Naive thymus-derived CD4-positive, alpha-beta T cell (primary cell): ENCODE data around the gene RGS18. TPM values are rescaled to one million over a fixed set of nuclear protein-coding genes. Genes with fewer than 3 reads are reported as not detected.

Source experiments
- ATAC-seq: fragments of 150-1000 bp; cut with Tn5 transposase; 2 replicates; pipeline ENCODE4 v1.10.0; 2021; ENCODE audit warnings: mild to moderate bottlenecking, moderate library complexity
- CTCF ChIA-PET: fragments of 350-600 bp; sonication (Branson Sonifier 250); formaldehyde crosslinking; loops from one replicate; lab custom pipeline; 2021; ENCODE audit warnings: antibody characterized with exemption; lab: Charles Lee
- POLR2A ChIA-PET: fragments of 350-600 bp; sonication (Branson Sonifier 250); formaldehyde crosslinking; loops from one replicate; lab custom pipeline; 2021; ENCODE audit warnings: antibody characterized with exemption, inconsistent platforms; lab: Charles Lee
- DNase-seq, 9 donors: peaks; one replicate each; pipeline versions ENCODE4 v3.0.0 to v3.0.0-alpha.2; 2020 to 2022; ENCODE audit warnings: mixed read lengths in 1 of 9
- H3K27ac ChIP-seq: one replicate; pipeline ENCODE4 v1.7.0; 2013; ENCODE audit warnings: mild to moderate bottlenecking, low read depth, low read length, moderate library complexity
- H3K27me3 ChIP-seq, 2 donors: one replicate each; pipeline ENCODE4 v1.7.0; 2013; ENCODE audit warnings: low read length in 2 of 2, mild to moderate bottlenecking in 2 of 2, moderate library complexity in 2 of 2; ENCODE audit not compliant: control insufficient read depth in 2 of 2, insufficient read depth in 2 of 2
- H3K36me3 ChIP-seq, 3 experiments: 1 replicate in 2 of 3; 2 replicates in 1 of 3; pipeline ENCODE4 v1.7.0; 2013; ENCODE audit warnings: low read length in 3 of 3, mild to moderate bottlenecking in 3 of 3, moderate library complexity in 1 of 3; ENCODE audit not compliant: insufficient read depth in 3 of 3, control insufficient read depth in 2 of 3
- H3K4me1 ChIP-seq, 2 donors: one replicate each; pipeline ENCODE4 v1.7.0; 2013; ENCODE audit warnings: low read length in 2 of 2, mild to moderate bottlenecking in 2 of 2, moderate library complexity in 1 of 2; ENCODE audit not compliant: control insufficient read depth in 2 of 2, insufficient read depth in 2 of 2
- H3K4me3 ChIP-seq: 2 replicates; pipeline ENCODE4 v1.7.0; 2013; ENCODE audit warnings: mild to moderate bottlenecking, low read length
- H3K9me3 ChIP-seq, 3 experiments: 1 replicate in 2 of 3; 2 replicates in 1 of 3; pipeline ENCODE4 v1.7.0; 2013; ENCODE audit warnings: low read length in 3 of 3; ENCODE audit not compliant: control insufficient read depth in 2 of 3
- H3K27ac Mint-ChIP-seq, 9 donors: one replicate each; pipeline ENCODE4 v1.8.0; 2020 to 2022; ENCODE audit warnings: mixed read lengths in 9 of 9, mild to moderate bottlenecking in 8 of 9, moderate library complexity in 5 of 9, inconsistent platforms in 2 of 9
- H3K27me3 Mint-ChIP-seq, 5 donors: one replicate each; pipeline ENCODE4 v1.8.0; 2021 to 2022; ENCODE audit warnings: mixed read lengths in 5 of 5, mild to moderate bottlenecking in 1 of 5
- H3K36me3 Mint-ChIP-seq, 5 donors: one replicate each; pipeline ENCODE4 v1.8.0; 2020 to 2022; ENCODE audit warnings: mixed read lengths in 5 of 5, mild to moderate bottlenecking in 3 of 5, inconsistent platforms in 1 of 5
- H3K4me1 Mint-ChIP-seq, 7 donors: one replicate each; pipeline ENCODE4 v1.8.0; 2020 to 2022; ENCODE audit warnings: mixed read lengths in 7 of 7, mild to moderate bottlenecking in 3 of 7, inconsistent platforms in 1 of 7
- H3K4me3 Mint-ChIP-seq, 10 donors: one replicate each; pipeline ENCODE4 v1.8.0; 2020 to 2022; ENCODE audit warnings: mild to moderate bottlenecking in 10 of 10, mixed read lengths in 10 of 10, moderate library complexity in 6 of 10, inconsistent platforms in 2 of 10
- H3K9me3 Mint-ChIP-seq, 11 donors: one replicate each; pipeline ENCODE4 v1.8.0; 2020 to 2022; ENCODE audit warnings: mixed read lengths in 11 of 11, mild to moderate bottlenecking in 4 of 11, inconsistent platforms in 1 of 11, moderate library complexity in 1 of 11
- intact Hi-C, 2 donors: fragments of 100-400 bp; cut with micrococcal nuclease; formaldehyde crosslinking; loops; one replicate each; pipeline ENCODE4 v1.15.1; 2023
- polyA plus RNA-seq, 2 donors: library from polyadenylated mRNA; unstranded; fragments of 300-500 nt; fragmentation: Illumina TruSeq; gene quantifications; one replicate each; pipeline ENCODE4 v1.2.3, GENCODE V29; 2021
- total RNA-seq, 6 experiments: library from RNA in 5 of 6; stranded (reverse) in 5 of 6; gene quantifications; 1 replicate in 5 of 6; 2 replicates in 1 of 6; pipeline ENCODE4 v1.2.3 and lab custom pipeline; 2021 to 2026

The RGS18 gene
- total and polyA plus RNA-seq, 7 experiments from 2014 or later, result 0.08 to 22.3 (median 0.53) TPM; not detected in 2

GRCh38 chr1:192147696-192148095, 10.6 kb upstream of the RGS18 start:
- Mint-ChIP-seq H3K4me1 (no peaks in the 10 kb centered on the region), H3K27ac (no peak overlapping the region), H3K27me3 (no peaks in the 10 kb centered on the region), H3K9me3 (peaks cover 0 to 5% (median 0%) of the 10 kb centered on the region in 11 donors), H3K36me3 (no peaks in the 10 kb centered on the region), H3K4me3 (no peak overlapping the region)
- Histone ChIP-seq H3K4me1 (no peaks in the 10 kb centered on the region), H3K27me3 (no peaks in the 10 kb centered on the region), H3K4me3 (no peak overlapping the region), H3K36me3 (no peaks in the 10 kb centered on the region), H3K9me3 (no peaks in the 10 kb centered on the region), H3K27ac (no peak overlapping the region)
- no peak for ATAC-seq
- CTCF ChIA-PET, result no interaction called here
- DNase-seq, result no peak
- intact Hi-C loops, result no loop called here
- POLR2A ChIA-PET, result no interaction called here

GRCh38 chr1:192151176-192151575, 7.1 kb upstream of the RGS18 start:
- H3K27me3 Mint-ChIP-seq, result no peaks in the 10 kb centered on the region
- no peak overlapping the region for H3K27ac ChIP-seq
- no peak overlapping the region for H3K4me3 Mint-ChIP-seq
- H3K36me3 Mint-ChIP-seq, result no peaks in the 10 kb centered on the region
- H3K4me3 ChIP-seq, result no peak overlapping the region
- DNase-seq (no peak), ATAC-seq (no peak)
- H3K27me3 ChIP-seq, result no peaks in the 10 kb centered on the region
- H3K4me1 ChIP-seq, result no peaks in the 10 kb centered on the region
- POLR2A ChIA-PET, result no interaction called here
- no peaks in the 10 kb centered on the region for H3K36me3 ChIP-seq
- H3K9me3 Mint-ChIP-seq, result peaks cover 0 to 2% (median 0%) of the 10 kb centered on the region in 11 donors
- intact Hi-C loops, result no loop called here
- no peaks in the 10 kb centered on the region for H3K4me1 Mint-ChIP-seq
- CTCF ChIA-PET, result no interaction called here
- H3K9me3 ChIP-seq, result no peaks in the 10 kb centered on the region
- no peak overlapping the region for H3K27ac Mint-ChIP-seq

GRCh38 chr1:192153276-192153675, 5.0 kb upstream of the RGS18 start:
- Mint-ChIP-seq H3K27ac (no peak overlapping the region), H3K27me3 (no peaks in the 10 kb centered on the region), H3K4me1 (no peaks in the 10 kb centered on the region), H3K9me3 (peaks cover 0 to 2% (median 0%) of the 10 kb centered on the region in 11 donors), H3K36me3 (no peaks in the 10 kb centered on the region), H3K4me3 (no peak overlapping the region)
- ATAC-seq, result no peak
- Histone ChIP-seq H3K27me3 (no peaks in the 10 kb centered on the region), H3K36me3 (no peaks in the 10 kb centered on the region), H3K4me1 (no peaks in the 10 kb centered on the region), H3K27ac (no peak overlapping the region), H3K9me3 (no peaks in the 10 kb centered on the region), H3K4me3 (no peak overlapping the region)
- intact Hi-C loops, result no loop called here
- CTCF ChIA-PET, result no interaction called here
- POLR2A ChIA-PET, result no interaction called here
- DNase-seq, result no peak

GRCh38 chr1:192157067-192157466, 1.2 kb upstream of the RGS18 start:
- Histone ChIP-seq H3K4me1 (no peaks in the 10 kb centered on the region), H3K4me3 (no peak overlapping the region), H3K27ac (no peak overlapping the region), H3K9me3 (no peaks in the 10 kb centered on the region), H3K36me3 (no peaks in the 10 kb centered on the region), H3K27me3 (no peaks in the 10 kb centered on the region)
- no peak for DNase-seq
- ATAC-seq, result no peak
- Mint-ChIP-seq H3K27ac (no peak overlapping the region), H3K4me3 (no peak overlapping the region), H3K4me1 (peaks cover 0 to 3% (median 0%) of the 10 kb centered on the region in 7 donors), H3K36me3 (no peaks in the 10 kb centered on the region), H3K27me3 (no peaks in the 10 kb centered on the region), H3K9me3 (peaks cover 0 to 5% (median 0%) of the 10 kb centered on the region in 11 donors)
- intact Hi-C loops, result no loop called here
- ChIA-PET POLR2A (no interaction called here), CTCF (no interaction called here)

- Histone ChIP-seq H3K4me3 (no peak overlapping the region), H3K4me1 (no peaks in the 10 kb centered on the region), H3K27me3 (no peaks in the 10 kb centered on the region), H3K27ac (no peak overlapping the region), H3K9me3 (no peaks in the 10 kb centered on the region), H3K36me3 (no peaks in the 10 kb centered on the region)
- Mint-ChIP-seq H3K4me1 (peaks cover 0 to 3% (median 0%) of the 10 kb centered on the region in 7 donors), H3K9me3 (peaks cover 0 to 8% (median 0%) of the 10 kb centered on the region in 11 donors), H3K27ac (no peak overlapping the region), H3K4me3 (no peak overlapping the region), H3K27me3 (no peaks in the 10 kb centered on the region), H3K36me3 (no peaks in the 10 kb centered on the region)
- ATAC-seq (no peak), DNase-seq (no peak)
- intact Hi-C loops, result no loop called here
- ChIA-PET POLR2A (no interaction called here), CTCF (no interaction called here)
Observed at GRCh38 chr1:192159014-192159413, 752 bp downstream of the RGS18 start.

- intact Hi-C loops, result no loop called here
- H3K4me3 Mint-ChIP-seq, result no peak overlapping the region
- Histone ChIP-seq H3K9me3 (no peaks in the 10 kb centered on the region), H3K27me3 (no peaks in the 10 kb centered on the region), H3K36me3 (no peaks in the 10 kb centered on the region), H3K4me3 (no peak overlapping the region), H3K27ac (no peak overlapping the region), H3K4me1 (no peaks in the 10 kb centered on the region)
- H3K9me3 Mint-ChIP-seq, result peaks cover 0 to 8% (median 0%) of the 10 kb centered on the region in 11 donors
- H3K4me1 Mint-ChIP-seq, result peaks cover 0 to 3% (median 0%) of the 10 kb centered on the region in 7 donors
- ATAC-seq (no peak), DNase-seq (no peak)
- no peak overlapping the region for H3K27ac Mint-ChIP-seq
- ChIA-PET POLR2A (no interaction called here), CTCF (no interaction called here)
- H3K27me3 Mint-ChIP-seq, result no peaks in the 10 kb centered on the region
- no peaks in the 10 kb centered on the region for H3K36me3 Mint-ChIP-seq
Observed at GRCh38 chr1:192159781-192160180, 1.5 kb downstream of the RGS18 start.

GRCh38 chr1:192160196-192160595, 1.9 kb downstream of the RGS18 start:
- intact Hi-C loops, result no loop called here
- DNase-seq (no peak), ATAC-seq (no peak)
- H3K9me3 Mint-ChIP-seq, result peaks cover 0 to 10% (median 1%) of the 10 kb centered on the region in 11 donors
- no peaks in the 10 kb centered on the region for H3K27me3 Mint-ChIP-seq
- peaks cover 0 to 3% (median 0%) of the 10 kb centered on the region in 7 donors for H3K4me1 Mint-ChIP-seq
- H3K27ac ChIP-seq, result no peak overlapping the region
- ChIA-PET POLR2A (no interaction called here), CTCF (no interaction called here)
- H3K36me3 Mint-ChIP-seq, result no peaks in the 10 kb centered on the region
- H3K4me3 Mint-ChIP-seq, result no peak overlapping the region
- H3K4me1 ChIP-seq, result no peaks in the 10 kb centered on the region
- H3K27me3 ChIP-seq, result no peaks in the 10 kb centered on the region
- no peak overlapping the region for H3K27ac Mint-ChIP-seq
- H3K4me3 ChIP-seq, result no peak overlapping the region
- no peaks in the 10 kb centered on the region for H3K36me3 ChIP-seq
- H3K9me3 ChIP-seq, result no peaks in the 10 kb centered on the region
